Hippocampal formation (tissue), 2 donors: ENCODE measurements around the gene KRI1.

Experiments
- DNase-seq, 2 donors: peaks; one replicate each; lab custom pipeline; 2025; lab: John Stamatoyannopoulos, UW

KRI1 gene

GRCh38 chr19:10565567-10566407 lies at the start of gene KRI1:
Gene KRI1, minus strand, starts transcription at chr19:10566010. Its CDS starts 11 bp downstream, at chr19:10565999.
- peak; percentile 96 to 98 for DNase-seq

- peak; percentile 41 to 70 for DNase-seq
These were observed 46.8 kb upstream of the KRI1 start for GRCh38 chr19:10612499-10613119.

GRCh38 chr19:10611907-10612306 lies 46.1 kb upstream of the KRI1 start:
- DNase-seq: no peak

GRCh38 chr19:10604460-10604980 lies 38.7 kb upstream of the KRI1 start:
- no peak for DNase-seq

- DNase-seq: peak; percentile 3 to 11
These were observed 38.2 kb upstream of the KRI1 start for GRCh38 chr19:10603873-10604459.

GRCh38 chr19:10603084-10603872 lies 37.5 kb upstream of the KRI1 start:
- no peak for DNase-seq

GRCh38 chr19:10602330-10603083 lies 36.7 kb upstream of the KRI1 start:
- DNase-seq: peak; percentile 68 to 80

- no peak for DNase-seq
These were observed 36.2 kb upstream of the KRI1 start for GRCh38 chr19:10601999-10602329.

- no peak for DNase-seq
These were observed 34.3 kb upstream of the KRI1 start for GRCh38 chr19:10600149-10600548.

GRCh38 chr19:10593820-10594637 lies 28.2 kb upstream of the KRI1 start:
- DNase-seq: peak; percentile 41 to 51

GRCh38 chr19:10593148-10593547 lies 27.3 kb upstream of the KRI1 start:
- DNase-seq: no peak

GRCh38 chr19:10587839-10588150 lies 22.0 kb upstream of the KRI1 start:
- no peak for DNase-seq

GRCh38 chr19:10587022-10587838 lies 21.4 kb upstream of the KRI1 start, which contains the start of gene AP1M2:
Gene AP1M2, minus strand, starts transcription at chr19:10587312. Its CDS starts 81 bp downstream, at chr19:10587231.
- DNase-seq: no peak

- no peak for DNase-seq
These were observed 20.6 kb upstream of the KRI1 start for GRCh38 chr19:10586396-10586795.

GRCh38 chr19:10583036-10583776 lies 17.4 kb upstream of the KRI1 start:
- no peak for DNase-seq

- DNase-seq: no peak
These were observed 16.3 kb upstream of the KRI1 start for GRCh38 chr19:10582091-10582490.

- peak; percentile 70 to 88 for DNase-seq
These were observed 15.3 kb upstream of the KRI1 start for GRCh38 chr19:10580979-10581631.

GRCh38 chr19:10577951-10578350 lies 12.1 kb upstream of the KRI1 start:
- DNase-seq: no peak
